Heart left ventricle (tissue), 16 donors: ENCODE data around the gene ZFAND3. TPM values are rescaled to one million over a fixed set of nuclear protein-coding genes. Genes with fewer than 3 reads are reported as not detected.

Source experiments
- ATAC-seq, 4 donors: fragments of 200-7000 bp; cut with Tn5 transposase; one replicate each; pipeline ENCODE4 v1.9.1; 2020 to 2022; ENCODE audit warnings: moderate library complexity in 4 of 4, mild to moderate bottlenecking in 3 of 4, moderate number of reproducible peaks in 1 of 4
- DNase-seq, 5 donors: peaks; one replicate each; pipeline ENCODE4 v3.0.0-alpha.2; 2020
- H3K27ac ChIP-seq, 12 donors: fragments of 200-600 bp; sonication (generic) in 4 of 12; one replicate each; pipeline versions ENCODE4 v1.5.0 to v1.8.0; 2016 to 2022; ENCODE audit warnings: mild to moderate bottlenecking in 2 of 12
- H3K27me3 ChIP-seq, 9 donors: fragments of 200-600 bp; sonication (generic) in 2 of 9; one replicate each; pipeline versions ENCODE4 v1.5.1 to v1.8.0; 2016 to 2022; ENCODE audit warnings: mild to moderate bottlenecking in 3 of 9
- H3K36me3 ChIP-seq, 9 donors: fragments of 200-600 bp; sonication (generic) in 2 of 9; one replicate each; pipeline versions ENCODE4 v1.5.0 to v1.8.0; 2018 to 2022; ENCODE audit warnings: mild to moderate bottlenecking in 2 of 9
- H3K4me1 ChIP-seq, 12 donors: fragments of 200-600 bp; sonication (generic) in 4 of 12; one replicate each; pipeline versions ENCODE4 v1.5.0 to v1.8.0; 2016 to 2022; ENCODE audit warnings: mild to moderate bottlenecking in 3 of 12
- H3K4me3 ChIP-seq, 12 donors: fragments of 200-600 bp; sonication (generic) in 4 of 12; one replicate each; pipeline versions ENCODE4 v1.5.0 to v1.8.0; 2017 to 2022; ENCODE audit warnings: mild to moderate bottlenecking in 9 of 12, moderate library complexity in 4 of 12
- H3K9me3 ChIP-seq, 12 donors: fragments of 200-600 bp; sonication (generic) in 4 of 12; one replicate each; pipeline versions ENCODE4 v1.5.0 to v1.8.0; 2016 to 2022; ENCODE audit warnings: mild to moderate bottlenecking in 1 of 12
- CTCF ChIP-seq, 12 donors: fragments of 200-600 bp; sonication (generic) in 4 of 12; IDR thresholded peaks; one replicate each; pipeline versions ENCODE4 v1.5.0 to v1.8.0; 2018 to 2022; ENCODE audit warnings: antibody characterized with exemption in 12 of 12, mild to moderate bottlenecking in 5 of 12
- POLR2A ChIP-seq, 2 donors: fragments of 450-650 bp; IDR thresholded peaks; one replicate each; pipeline ENCODE4 v1.6.1; 2017; ENCODE audit warnings: antibody characterized with exemption in 2 of 2, mild to moderate bottlenecking in 2 of 2, moderate library complexity in 2 of 2
- WGBS, 4 donors: extraction: QIAGEN DNeasy Blood & Tissue Kit in 2 of 4; methylation state at CpG; one replicate each; pipeline versions ENCODE4 v1.1.5 to v1.1.7; 2013 to 2018; 5-methylcytosine and 5-hydroxymethylcytosine counted together
- intact Hi-C, 10 donors: fragments of 100-400 bp; cut with DNase I; formaldehyde crosslinking; loops; one replicate each; pipeline versions ENCODE4 v1.11.1 to v1.14.2; 2022
- polyA plus RNA-seq, 2 donors: library from polyadenylated mRNA; stranded (reverse); fragments of 200-250 nt; gene quantifications; one replicate each; pipeline ENCODE4 v1.2.3, GENCODE V29; 2013
- total RNA-seq, 9 donors: library from RNA; depleted of rRNA in 2 of 9; stranded (reverse); fragments of >200 nt in 2 of 9; fragmentation: NEBNext Ultra II Directional in 3 of 9; extraction: Animal tissue kit (Norgen Biotek cat#: 25700) in 3 of 9; gene quantifications; one replicate each; pipeline versions ENCODE4 v1.1.0 to v1.2.4, GENCODE V29; 2016 to 2023
- donor health status: ischemic (EF 13 %, LVEDD 7.1; RV severe dilation, severe dysfunction).
- donor health status: healthy with polysubstance abuse.
- donor health status: DM: no; HTN: yes; CAD: no.
- donor health status: DM: no; HTN: no; CAD: no.
- donor health status: ischemic (EF 25% LVEDD 6.9; RV normal size, moderate dysfunction).
- donor health status: ischemic (EF 25% LVEDD 5.7; RV mildly dilated, moderate dysfunction).
- donor health status: healthy.
- donor health status: DM: yes; HTN: yes; CAD: no.
- donor health status: ischemic (EF 35%, LVEDD 5.7; RV mildly dilated, moderate dysfunction).
- donor health status: nonischemic (EF 11% LVEDD 7.7; RV severe dilation, severe dysfunction).
- donor health status: DM: yes; HTN: yes; CAD: no.
- donor health status: PGD.
- donor health status: ischemic (EF 29% LVEDD 5.4; RV normal size, mild dysfunction).
- donor health status: nonischemic (EF 23%, LVEDD 6.1; RV moderate dilation, normal function).

ZFAND3 gene
- total and polyA plus RNA-seq, 11 donors = 29.1 to 114 (median 88.2) TPM

- peak in 1 of 5 donors; percentile 17 for DNase-seq
- no peak for ATAC-seq
- 92 to 98% (median 93%) methylated on average over 2 of the region's 2 CpGs for WGBS, 4 donors
- Histone ChIP-seq H3K9me3 (no peaks in the 10 kb centered on the region), H3K36me3 (peaks cover 0 to 7% (median 0%) of the 10 kb centered on the region in 9 donors), H3K4me1 (peaks cover 0 to 3% (median 0%) of the 10 kb centered on the region in 12 donors), H3K27me3 (no peaks in the 10 kb centered on the region), H3K4me3 (no peak overlapping the region), H3K27ac (no peak overlapping the region)
- TF ChIP-seq POLR2A (IDR thresholded peaks at IDR 0.05) = no peak
- TF ChIP-seq CTCF (IDR thresholded peaks at IDR 0.05) = no peak
- intact Hi-C loops = loop anchor here in 1 of 10 donors (10.0 kb wide), 1 partner anchor 316 kb away; no protein-coding TSS in a partner anchor
These were observed 359.0 kb downstream of the ZFAND3 start for GRCh38 chr6:38178584-38178886.

- Histone ChIP-seq H3K27ac (no peak overlapping the region), H3K4me3 (no peak overlapping the region), H3K4me1 (peaks cover 0 to 3% (median 0%) of the 10 kb centered on the region in 12 donors), H3K9me3 (no peaks in the 10 kb centered on the region), H3K36me3 (peaks cover 0 to 4% (median 0%) of the 10 kb centered on the region in 9 donors), H3K27me3 (no peaks in the 10 kb centered on the region)
- 92 to 97% (median 96%) methylated on average over 7 of the region's 7 CpGs for WGBS, 4 donors
- peak in 1 of 5 donors; percentile 24 for DNase-seq
- no peak for ATAC-seq
- intact Hi-C loops = loop anchor here in 1 of 10 donors (10.0 kb wide), 1 partner anchor 316 kb away; no protein-coding TSS in a partner anchor
- TF ChIP-seq CTCF (IDR thresholded peaks at IDR 0.05) = peak in 1 of 12 donors; percentile 15
- TF ChIP-seq POLR2A (IDR thresholded peaks at IDR 0.05) = no peak
These were observed 359.8 kb downstream of the ZFAND3 start for GRCh38 chr6:38179300-38179699.

GRCh38 chr6:38179794-38180430, 360.4 kb downstream of the ZFAND3 start:
- Histone ChIP-seq H3K27ac (no peak overlapping the region), H3K9me3 (no peaks in the 10 kb centered on the region), H3K36me3 (peaks cover 0 to 3% (median 0%) of the 10 kb centered on the region in 9 donors), H3K27me3 (no peaks in the 10 kb centered on the region), H3K4me1 (peaks cover 0 to 3% (median 0%) of the 10 kb centered on the region in 12 donors), H3K4me3 (no peak overlapping the region)
- ATAC-seq (no peak), DNase-seq (peak in 2 of 5 donors; percentile 11 to 19)
- 89 to 93% (median 92%) methylated on average over 12 of the region's 12 CpGs for WGBS, 4 donors
- no peak for TF ChIP-seq CTCF (IDR thresholded peaks at IDR 0.05)
- TF ChIP-seq POLR2A (IDR thresholded peaks at IDR 0.05) = no peak
- intact Hi-C loops = loop anchor here in 1 of 10 donors (10.0 kb wide), 1 partner anchor 315 kb away; no protein-coding TSS in a partner anchor

- Histone ChIP-seq H3K4me3 (no peak overlapping the region), H3K27ac (no peak overlapping the region), H3K27me3 (no peaks in the 10 kb centered on the region), H3K4me1 (peaks cover 0 to 3% (median 0%) of the 10 kb centered on the region in 12 donors), H3K36me3 (no peaks in the 10 kb centered on the region), H3K9me3 (no peaks in the 10 kb centered on the region)
- WGBS, 4 donors = 86 to 94% (median 89%) methylated on average over 12 of the region's 12 CpGs
- no peak for TF ChIP-seq POLR2A (IDR thresholded peaks at IDR 0.05)
- TF ChIP-seq CTCF (IDR thresholded peaks at IDR 0.05) = no peak
- ATAC-seq (no peak), DNase-seq (peak in 2 of 5 donors; percentile 12 to 30)
- intact Hi-C loops = no loop called here
These were observed 361.1 kb downstream of the ZFAND3 start for GRCh38 chr6:38180586-38180985.
